KBM-7 (cell line): Measurements from ENCODE around the gene STK4.

Source experiments
- DNase-seq: peaks from one replicate; pipeline ENCODE4 v3.0.0-alpha.2; 2015
- in situ Hi-C: fragments of 300-500 bp; cut with MboI; formaldehyde crosslinking; loops from 2 replicates; pipeline ENCODE4 v1.14.3; 2020; ENCODE audit warnings: low sequenced_read_pairs, low pct_unique_long_range_greater_than_20kb, mixed read lengths

STK4 gene

DNA sequence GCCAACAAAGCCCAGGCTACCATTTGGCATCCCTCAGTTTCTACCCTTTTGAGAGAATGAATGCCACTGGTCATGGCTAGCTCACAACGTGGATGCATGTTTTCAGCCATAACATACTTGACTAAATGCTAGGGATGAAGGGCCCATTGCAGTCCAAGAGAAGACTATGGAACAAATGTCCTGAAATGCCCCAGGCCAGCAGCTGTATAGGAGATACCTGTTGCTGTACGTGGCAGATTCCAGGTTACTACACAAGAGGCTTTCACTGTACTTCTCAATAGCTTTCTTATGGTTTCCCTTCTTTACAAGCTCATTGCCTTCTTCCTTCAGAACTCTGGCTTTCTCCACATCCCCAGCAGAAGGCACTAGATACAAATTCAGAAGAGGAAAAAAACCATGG, 17.8 kb upstream of the STK4 start:
- in situ Hi-C loops: no loop called here
- DNase-seq: no peak

DNA sequence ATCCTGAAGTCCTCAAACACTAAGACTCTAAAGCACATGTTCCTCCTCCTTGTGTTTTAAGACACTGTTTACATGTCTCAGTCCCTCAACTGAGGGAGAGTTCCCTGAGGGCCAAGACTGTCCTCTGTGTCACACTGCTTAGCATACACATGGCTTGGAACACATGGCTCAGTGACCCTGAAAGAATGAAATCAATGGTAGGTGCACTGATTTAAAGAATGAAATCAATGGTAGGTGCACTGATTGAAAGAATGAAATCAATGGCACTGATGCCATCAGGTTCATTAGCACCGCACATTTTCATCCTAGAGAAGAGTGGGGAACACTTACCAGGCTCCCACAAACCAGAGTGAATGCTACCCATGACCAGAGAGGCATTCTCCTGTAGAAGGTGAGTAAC, 15.9 kb upstream of the STK4 start:
- in situ Hi-C loops: no loop called here
- DNase-seq: no peak

DNA sequence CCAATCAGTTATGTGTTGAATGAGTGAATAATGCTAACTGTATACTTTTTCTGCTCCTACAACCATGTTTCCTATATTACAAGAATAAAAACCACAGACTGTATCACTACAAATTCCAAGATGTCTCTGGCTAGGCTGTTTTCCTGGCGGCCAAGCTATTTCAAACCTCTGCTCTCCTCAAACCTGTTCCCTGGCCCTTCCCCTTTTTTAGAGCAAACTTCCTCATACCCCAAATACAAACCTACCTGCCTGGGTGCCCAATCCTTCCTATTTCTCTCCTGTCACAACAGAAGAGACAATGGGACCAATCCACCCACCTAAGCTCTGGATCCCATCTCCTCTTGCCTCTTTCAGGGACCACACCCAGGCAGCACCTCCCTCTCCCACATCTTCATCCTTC, 13.6 kb upstream of the STK4 start:
- in situ Hi-C loops: no loop called here
- DNase-seq: no peak

DNA sequence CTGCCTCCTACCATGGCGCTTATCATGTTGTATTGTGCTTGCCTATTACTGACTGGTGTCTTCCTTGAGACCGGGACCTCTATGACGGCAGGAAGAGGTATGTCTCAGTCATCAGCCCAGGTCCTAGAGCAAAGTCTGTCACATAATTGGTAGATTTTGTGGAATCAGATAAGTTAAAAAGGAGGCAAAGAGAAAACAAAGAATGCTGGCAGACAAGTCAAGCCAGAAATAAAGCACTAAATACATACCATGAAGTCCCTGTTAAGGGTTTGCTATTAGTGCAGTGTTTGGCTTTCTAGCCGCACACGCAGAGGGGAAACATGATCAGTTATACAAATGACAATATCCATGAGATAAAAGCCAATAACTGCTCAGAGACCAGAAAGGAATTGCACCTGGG, 12.1 kb upstream of the STK4 start:
- in situ Hi-C loops: no loop called here
- no peak for DNase-seq

DNA sequence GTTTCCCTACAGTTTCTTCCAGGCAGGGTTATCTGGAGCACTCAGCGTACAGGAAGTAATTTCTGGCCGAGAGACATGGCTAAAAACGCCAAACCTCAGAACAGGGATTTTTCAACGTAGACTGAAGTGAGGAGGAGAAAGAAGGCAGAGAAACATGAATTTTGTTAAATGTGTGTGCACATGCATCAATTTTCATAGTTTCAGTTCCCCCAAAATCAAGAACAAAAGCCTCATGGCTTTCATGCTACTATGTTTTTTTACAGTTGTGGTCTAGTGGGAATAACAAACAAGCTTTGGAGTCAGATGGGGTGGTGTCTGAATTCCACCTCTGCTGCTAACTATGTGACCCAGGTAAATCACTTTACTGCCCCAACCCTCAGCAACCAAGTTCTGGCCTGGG, 11.0 kb upstream of the STK4 start:
- DNase-seq: no peak
- in situ Hi-C loops: no loop called here

DNA sequence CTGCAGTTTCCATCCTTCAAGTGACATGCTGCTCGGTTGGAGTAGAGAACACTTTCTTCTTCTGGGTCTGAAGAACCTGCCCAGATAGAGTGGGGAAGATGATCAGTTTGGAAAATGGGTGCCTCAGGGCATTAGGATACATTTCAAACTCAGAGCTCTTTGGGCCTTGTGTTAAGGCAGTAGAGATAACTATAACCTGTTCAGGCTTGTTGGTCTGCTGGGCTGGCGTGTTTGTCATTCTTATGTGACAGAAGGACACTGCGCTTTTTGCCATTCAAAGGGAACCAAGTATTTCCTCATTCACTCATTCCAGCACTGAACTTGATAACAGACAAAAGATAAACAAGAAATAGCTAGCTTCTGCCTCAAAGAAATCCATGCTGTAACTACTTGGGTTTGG, 9.9 kb upstream of the STK4 start:
- in situ Hi-C loops: no loop called here
- DNase-seq: no peak

DNA sequence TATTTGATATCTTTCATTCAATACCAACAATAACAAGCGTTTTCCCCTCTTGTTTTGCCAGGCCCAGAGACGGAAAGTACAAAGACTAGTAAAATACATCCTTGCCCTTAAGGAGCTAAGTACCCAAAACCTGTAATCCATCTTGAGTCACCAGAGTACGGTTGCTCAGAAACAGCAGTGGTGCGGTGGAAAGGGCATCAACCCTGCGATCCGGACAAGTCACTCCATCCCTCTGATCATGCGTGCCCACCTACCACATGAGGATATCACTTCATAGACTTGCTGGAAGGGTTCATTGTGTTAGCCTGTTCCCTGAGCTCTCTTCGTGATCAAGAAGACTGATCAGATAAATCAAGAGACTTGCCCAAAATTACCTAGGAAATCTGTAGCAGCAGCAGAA, 8.0 kb upstream of the STK4 start:
- DNase-seq: no peak
- in situ Hi-C loops: no loop called here

DNA sequence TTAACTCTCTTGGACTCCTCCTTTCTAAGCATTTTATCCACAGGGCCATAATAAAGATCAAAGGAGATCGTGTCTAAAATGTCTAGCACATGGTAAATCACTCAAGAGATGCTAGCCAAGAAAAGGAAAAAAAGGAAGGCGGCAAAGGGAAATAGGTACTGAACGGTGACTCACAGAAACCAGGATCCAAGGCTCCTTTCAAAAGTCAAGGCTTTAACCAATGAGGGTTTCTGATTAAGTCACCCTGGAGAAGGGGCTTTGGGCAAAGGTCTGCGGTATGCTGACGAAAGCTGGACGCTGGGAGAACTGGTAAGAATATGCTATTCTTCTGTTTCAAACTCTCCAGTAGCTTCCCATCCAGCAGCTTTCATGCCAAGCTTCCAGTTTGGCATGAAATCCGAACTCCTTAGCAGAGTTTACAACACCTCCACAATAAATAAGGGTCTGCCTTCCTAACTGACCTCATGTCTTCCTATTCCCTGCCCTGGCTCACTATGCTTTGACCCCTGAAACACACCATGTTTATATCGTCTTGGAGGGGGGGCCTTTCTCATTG, 7.2 kb upstream of the STK4 start:
- in situ Hi-C loops: no loop called here
- DNase-seq: peak; percentile 40

DNA sequence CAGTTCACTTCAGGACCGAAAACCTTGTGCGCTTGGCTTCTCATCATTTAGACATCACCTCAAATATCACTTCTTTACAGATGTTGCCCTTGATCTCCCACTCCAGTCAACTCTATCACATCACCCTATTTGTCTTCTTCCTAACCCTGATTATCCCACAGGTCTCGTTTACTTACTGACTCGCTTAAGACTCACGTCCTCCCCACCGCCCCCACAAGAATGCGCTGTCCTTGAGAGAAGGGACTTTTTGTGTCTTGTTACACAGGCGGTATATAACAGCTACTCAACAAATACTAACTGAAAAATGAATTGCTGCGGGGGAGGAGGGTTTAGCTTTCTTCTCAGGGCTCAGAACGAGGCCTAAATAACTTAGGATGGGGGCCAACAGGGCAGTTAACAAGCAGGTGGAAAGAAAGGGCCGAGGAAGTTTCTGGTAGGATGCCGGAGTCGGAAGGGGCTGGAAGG, 6.6 kb upstream of the STK4 start:
- DNase-seq: peak; percentile 30
- in situ Hi-C loops: no loop called here

DNA sequence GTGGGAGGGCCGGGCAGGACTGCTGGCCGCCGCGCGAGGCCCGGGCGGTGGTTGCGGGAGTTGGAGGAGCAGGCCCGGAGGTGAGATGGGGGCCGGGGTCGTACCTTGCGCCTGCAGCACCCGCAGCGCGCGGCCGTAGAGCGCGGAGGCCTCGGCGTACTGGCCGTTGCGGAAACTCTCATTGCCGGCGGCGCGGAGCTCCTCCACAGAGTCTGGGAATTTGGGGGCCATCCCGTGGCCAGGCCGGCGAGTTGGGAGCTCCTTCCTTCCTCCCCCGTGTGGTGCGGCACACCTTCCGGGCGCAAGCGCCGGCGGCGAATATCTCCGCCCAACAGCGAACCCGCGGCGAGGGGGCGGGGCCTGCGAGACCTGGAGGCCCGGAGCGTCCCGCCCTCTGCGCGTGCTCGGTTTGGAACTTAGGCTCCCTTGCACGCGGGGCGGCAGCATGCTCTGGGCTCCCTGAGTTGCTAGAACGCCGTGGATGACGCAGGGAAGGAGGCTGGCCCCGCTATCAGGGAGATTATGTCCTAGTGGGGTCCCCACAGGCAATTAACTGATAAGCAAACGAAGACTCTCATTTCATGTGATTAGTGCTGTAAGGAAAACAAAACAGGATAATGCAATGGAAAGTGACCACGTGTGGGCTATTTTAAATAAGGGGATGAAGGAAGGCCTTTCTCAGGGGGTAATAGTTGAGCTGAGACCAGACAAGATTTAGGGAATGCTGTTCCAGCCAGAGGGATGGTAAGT, 6.0 kb upstream of the STK4 start, which contains the start of gene TOMM34:
TSS of gene TOMM34 (minus strand) at position 295 of the 750 bp plus-strand sequence. CDS start at position 231, 64 bp downstream.
- in situ Hi-C loops: no loop called here
- DNase-seq: peak; percentile 95

DNA sequence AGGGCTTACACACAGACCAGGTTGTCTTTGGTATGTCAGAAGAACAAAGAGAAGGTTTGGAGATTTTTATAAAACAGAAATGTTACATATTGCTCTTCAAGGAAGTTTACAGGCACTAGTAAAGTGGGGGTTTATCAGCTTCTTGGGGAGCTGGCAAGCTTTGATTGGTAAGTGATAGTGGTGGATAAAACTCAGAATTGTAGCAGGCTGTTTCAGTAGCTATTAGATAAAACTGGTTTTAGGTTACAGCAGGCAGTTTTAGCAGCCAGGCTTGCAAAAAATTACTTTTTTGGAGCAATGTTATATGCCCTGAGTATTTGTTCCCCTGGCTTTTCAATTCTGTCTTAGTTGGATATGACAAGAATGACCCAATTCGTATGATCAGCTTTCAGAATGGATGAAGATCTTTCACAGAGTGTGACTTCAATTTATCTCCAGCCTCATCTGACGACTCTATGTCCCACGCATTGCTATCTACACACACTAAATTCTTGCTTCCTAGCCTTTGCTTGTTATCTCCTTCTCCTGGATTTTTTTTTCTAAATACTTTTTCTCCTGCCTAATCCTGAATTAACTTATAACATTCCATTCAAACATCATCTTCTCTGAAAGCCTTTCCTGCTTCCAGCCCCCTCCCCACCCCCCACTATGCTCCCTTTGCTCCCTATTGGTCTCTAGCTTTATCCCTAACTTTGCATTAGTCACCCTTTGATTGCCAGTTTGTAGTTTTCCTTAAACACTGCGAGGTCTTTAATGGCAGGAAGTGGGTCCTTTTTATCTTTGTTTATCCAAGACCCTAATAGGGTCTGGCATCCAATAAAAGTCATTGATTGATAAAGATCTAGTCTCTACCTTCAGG, 5.1 kb upstream of the STK4 start:
- DNase-seq: no peak
- in situ Hi-C loops: no loop called here

DNA sequence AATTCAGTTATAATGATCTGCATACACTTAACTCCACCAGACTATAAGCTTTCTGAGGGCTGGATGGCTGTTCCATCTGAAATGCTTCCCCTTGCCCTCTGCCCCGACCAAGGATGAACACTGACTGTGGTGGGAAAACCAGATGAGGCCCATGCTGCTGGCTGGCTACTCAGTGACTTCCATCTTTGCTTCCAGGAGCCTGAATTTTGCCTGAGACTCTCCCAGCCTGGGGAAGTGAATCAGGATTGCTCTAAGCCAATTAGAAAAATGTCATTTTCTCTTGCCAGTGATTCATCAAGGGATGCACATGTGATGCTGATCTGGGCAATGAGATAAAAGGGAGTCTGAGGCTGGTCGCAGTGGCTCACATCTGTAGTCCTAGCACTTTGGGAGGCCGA, 4.4 kb upstream of the STK4 start:
- DNase-seq: no peak

DNA sequence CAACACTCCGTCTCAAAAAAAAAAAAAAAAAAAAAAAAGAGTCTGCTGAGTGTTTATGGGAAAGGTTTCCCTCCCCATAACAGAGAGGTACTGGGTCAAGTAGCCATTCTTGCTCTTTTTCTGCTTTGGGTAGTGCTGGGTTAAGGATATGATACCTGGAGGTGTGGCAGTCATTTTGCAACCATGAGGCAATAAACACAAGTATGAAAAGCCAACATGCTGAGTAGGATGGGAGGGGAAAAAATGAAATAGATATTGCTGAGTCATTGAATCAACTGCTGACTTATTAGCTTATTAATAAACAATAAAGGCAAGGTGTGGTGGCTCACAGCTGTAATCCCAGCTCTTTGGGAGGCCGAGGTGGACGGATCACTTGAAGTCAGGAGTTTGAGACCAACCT, 3.8 kb upstream of the STK4 start:
- in situ Hi-C loops: no loop called here
- no peak for DNase-seq

More for the DNA sequence above, 4.4 kb upstream of the STK4 start:
- in situ Hi-C loops: no loop called here

DNA sequence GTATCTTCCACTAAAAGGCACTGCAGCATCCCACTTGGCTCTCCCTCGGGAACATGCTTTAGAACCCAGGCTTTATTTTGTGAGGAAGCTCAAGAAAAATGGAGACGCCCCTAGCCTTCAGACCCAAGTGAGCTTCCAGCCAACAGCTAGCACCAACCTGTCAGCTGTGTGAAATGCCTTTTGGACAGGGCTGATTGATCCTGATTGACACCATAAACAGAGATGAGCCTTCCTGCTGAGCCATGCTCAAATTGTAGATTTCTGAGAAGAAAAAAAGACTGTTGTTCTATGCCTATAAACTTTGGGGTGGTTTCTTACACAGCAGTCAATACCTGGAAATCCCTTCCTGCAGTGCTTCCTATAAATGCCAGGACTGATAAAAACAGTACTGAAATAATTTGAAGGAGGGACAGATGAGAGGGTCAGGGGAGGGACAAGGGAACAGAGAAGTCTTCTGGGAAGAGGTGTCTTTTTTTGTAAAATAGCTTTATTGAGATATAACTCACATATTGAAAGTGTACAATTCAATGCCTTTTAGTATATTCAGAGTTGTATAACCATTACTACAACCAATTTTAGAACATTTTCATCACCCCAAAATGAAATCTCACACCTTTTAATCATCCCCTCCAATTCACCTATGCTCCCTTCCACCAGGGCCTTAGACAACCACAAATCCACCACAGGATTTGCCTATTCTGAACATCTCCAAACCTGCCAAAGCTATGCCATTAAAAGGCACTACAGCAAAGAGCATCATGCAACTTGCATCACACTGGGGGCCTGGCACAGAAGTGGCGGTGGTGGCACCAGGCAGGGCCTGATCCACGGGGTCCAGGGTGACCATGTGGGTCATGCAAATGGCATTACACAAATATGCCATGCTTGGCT, 2.7 kb upstream of the STK4 start:
- in situ Hi-C loops: no loop called here
- no peak for DNase-seq

DNA sequence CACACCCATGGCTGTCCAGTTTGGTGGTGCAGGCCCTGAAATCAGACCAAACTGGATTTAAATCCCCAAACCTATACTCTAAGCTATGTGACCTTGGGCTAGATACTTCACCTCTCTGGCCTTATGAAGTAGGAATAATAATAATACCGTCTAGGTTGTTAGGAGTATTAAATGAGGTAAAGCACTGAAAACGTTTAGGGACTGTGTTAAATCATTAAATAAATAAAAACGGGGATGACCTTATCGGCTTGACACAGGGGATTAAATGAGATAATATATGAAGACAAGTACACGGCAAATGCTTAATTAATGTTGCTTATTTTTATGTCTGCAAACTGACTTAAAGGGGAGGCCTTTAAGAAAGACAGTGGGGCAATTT, 672 bp upstream of the STK4 start:
- in situ Hi-C loops: no loop called here
- DNase-seq: no peak

DNA sequence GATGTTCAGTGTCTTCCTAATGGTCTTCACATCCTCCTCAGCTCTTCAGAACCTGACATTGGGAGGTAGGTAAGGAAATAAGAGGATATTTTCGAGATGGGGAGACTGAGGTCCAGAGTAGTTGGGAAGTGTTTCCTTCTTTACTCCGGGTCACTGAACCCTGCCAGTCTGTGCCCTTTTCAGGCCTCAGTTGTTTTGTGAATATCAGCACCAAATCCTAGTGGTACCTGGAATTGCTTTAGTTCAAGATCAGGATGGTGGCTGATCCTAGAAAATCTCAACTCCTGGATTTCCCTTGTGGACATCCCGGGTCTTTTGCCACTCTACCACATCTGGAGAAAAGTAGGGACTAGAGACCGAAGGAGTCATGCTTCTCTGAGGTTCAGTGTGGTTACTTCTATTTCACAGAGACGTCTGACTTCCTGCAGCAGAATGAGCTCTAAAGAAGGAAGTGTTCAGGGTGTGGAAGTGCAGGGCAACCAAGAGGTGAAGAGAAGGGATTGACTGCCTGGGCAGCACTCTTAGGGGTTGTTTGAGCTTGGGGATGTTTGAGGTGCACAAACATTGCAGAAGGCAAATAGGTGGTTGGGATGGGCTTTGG, 995 bp downstream of the STK4 start:
- peak; percentile 63 for DNase-seq
- in situ Hi-C loops: no loop called here

DNA sequence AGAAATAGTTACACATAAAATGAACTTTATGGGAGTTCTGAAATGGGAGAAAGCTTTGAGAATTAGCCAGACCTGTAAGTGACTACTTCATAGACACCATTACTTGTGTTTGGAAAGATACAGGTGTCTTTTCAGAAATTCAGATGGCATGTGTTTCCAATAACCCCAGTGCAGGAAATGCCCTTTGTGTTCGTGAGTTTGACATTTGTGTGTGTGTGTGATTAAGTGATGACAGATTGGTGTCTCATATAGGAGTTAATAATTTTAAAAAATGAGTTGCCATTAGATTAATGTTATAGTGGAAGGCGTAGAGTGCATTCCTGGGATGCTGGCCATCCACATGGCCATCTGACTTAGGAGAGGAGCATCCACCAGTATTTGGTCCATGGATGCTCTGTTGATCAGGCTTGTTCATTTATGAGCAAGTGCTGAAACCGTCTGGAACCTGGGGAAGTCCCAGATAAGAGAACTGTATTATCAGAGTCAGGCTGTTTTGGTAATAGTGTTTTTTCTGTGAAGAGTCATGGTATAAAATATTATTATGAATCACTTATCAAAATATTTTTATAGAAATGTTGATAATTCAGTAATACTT, 3.1 kb downstream of the STK4 start:
- DNase-seq: no peak
- in situ Hi-C loops: no loop called here

DNA sequence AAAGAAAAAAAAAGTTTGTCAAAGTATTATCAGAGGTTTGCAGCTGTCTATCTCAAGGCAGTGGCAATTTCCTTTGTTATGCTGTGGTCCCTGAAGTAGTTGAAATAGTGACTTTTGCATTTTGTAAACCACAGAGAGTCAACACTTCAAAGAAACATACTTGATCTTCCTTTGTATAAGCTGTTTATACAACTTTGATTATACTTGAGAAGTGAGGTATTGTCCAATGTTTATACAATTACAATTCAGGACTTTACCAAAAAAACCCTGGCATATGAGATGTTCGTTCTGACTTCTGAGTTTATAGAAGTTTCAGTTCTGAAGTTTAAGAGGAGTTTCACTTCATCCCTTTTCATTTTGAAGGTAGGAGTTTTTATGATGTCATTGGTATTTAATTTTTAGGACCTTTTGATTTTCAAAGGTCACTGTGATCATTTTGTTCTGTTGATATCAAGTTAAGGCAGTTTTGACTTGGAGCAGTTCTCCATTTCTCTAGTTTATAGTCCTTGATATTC, 4.0 kb downstream of the STK4 start:
- no peak for DNase-seq
- in situ Hi-C loops: no loop called here
